ENCODE measurements around the gene FAT1. TPM values are rescaled to one million over a fixed set of nuclear protein-coding genes. Genes with fewer than 3 reads are reported as not detected.

Gene FAT1
- total RNA-seq, 1 experiment from 2014 or later = 172 TPM

DNA sequence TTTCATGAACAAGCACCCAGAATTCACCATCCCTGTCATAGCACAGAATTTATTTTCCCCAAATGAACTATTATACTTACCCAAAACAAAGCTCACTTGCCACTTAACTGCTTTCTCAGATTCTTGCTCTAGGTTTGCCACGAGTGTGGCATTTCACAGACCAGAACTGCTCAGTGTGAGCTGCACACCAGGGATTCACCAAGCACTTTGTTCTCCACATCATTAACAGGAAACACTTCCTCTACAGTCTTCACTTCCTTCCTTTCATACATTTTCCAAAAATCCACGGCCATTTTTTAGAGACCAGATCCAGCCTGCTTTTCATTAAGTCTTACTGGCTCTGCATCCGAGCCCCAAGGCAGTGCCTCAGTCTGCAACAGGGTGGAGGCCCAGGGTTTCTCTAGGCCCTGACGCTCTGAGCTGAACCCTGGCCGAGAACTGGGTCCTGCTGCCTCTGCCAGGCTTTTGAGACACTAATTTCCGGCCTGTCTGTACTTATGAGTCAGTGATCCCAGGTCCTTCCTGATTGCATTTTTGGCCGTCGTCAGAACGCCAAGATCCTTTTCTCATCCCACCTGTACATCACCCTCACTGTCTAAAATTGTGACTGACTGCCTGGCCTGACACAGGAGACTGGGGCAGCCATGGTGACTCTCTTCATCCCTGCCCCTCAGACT, 100.7 kb downstream of the FAT1 start (continued):
- TF ChIP-seq MYBL2 (CRISPR knock-in tag; IDR thresholded peaks at IDR 0.05) (no peak), IRF2 (CRISPR knock-in tag; IDR thresholded peaks at IDR 0.05; ENCODE audit: borderline replicate concordance, low read depth) (no peak), USF2 (CRISPR knock-in tag; IDR thresholded peaks at IDR 0.05) (no peak), ZNF532 (CRISPR knock-in tag; IDR thresholded peaks at IDR 0.05; ENCODE audit: borderline replicate concordance) (no peak), AR (CRISPR knock-in tag; IDR thresholded peaks at IDR 0.05) (no peak), TP53 (CRISPR knock-in tag; IDR thresholded peaks at IDR 0.05) (no peak), ZNF219 (CRISPR knock-in tag; IDR thresholded peaks at IDR 0.05; ENCODE audit: borderline replicate concordance) (no peak), ATF6 (CRISPR knock-in tag; IDR thresholded peaks at IDR 0.05) (no peak)
- TF ChIP-seq, protein P1, sequence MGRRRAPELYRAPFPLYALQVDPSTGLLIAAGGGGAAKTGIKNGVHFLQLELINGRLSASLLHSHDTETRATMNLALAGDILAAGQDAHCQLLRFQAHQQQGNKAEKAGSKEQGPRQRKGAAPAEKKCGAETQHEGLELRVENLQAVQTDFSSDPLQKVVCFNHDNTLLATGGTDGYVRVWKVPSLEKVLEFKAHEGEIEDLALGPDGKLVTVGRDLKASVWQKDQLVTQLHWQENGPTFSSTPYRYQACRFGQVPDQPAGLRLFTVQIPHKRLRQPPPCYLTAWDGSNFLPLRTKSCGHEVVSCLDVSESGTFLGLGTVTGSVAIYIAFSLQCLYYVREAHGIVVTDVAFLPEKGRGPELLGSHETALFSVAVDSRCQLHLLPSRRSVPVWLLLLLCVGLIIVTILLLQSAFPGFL (CRISPR knock-in tag; IDR thresholded peaks at IDR 0.05; ENCODE audit: borderline replicate concordance) = no peak
- TF ChIP-seq, protein P2, sequence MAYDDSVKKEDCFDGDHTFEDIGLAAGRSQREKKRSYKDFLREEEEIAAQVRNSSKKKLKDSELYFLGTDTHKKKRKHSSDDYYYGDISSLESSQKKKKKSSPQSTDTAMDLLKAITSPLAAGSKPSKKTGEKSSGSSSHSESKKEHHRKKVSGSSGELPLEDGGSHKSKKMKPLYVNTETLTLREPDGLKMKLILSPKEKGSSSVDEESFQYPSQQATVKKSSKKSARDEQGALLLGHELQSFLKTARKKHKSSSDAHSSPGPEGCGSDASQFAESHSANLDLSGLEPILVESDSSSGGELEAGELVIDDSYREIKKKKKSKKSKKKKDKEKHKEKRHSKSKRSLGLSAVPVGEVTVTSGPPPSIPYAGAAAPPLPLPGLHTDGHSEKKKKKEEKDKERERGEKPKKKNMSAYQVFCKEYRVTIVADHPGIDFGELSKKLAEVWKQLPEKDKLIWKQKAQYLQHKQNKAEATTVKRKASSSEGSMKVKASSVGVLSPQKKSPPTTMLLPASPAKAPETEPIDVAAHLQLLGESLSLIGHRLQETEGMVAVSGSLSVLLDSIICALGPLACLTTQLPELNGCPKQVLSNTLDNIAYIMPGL (CRISPR knock-in tag; IDR thresholded peaks at IDR 0.05) = no peak

DNA sequence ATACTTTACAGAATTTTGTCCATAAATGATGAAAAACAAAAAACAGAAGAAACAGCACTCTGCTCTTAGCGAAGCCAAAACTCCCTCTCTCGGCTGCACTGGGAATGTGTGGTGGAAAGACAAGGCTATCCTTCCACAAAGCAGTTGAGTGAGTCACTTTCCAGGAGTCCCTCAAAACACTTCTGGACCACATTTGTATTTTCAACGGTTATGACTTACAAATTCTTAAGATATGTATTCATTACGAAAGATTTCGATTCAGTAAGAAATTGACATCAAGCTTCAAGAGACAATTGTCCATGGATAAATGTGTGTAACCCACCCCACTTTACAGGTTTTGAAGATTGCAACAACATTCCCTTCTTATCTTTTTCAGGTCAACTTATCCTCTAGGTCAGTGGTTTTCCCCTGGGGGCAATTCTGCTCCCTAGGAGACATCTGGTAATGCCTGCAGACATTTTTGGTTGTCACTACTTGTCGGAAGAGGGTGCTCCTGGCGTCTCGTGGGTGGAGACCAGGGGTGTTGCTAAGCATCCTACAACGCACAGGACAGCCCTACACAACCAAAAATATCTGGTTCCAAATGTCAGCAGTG, 101.6 kb downstream of the FAT1 start:
- POLR2A ChIA-PET = no interaction called here
- CTCF ChIA-PET = no interaction called here
- Mint-ChIP-seq H3K27me3 (ENCODE audit: low read depth) (no peaks in the 10 kb centered on the region), H3K27ac (no peak overlapping the region), H3K4me3 (no peak overlapping the region), H3K36me3 (peaks cover 69% of the 10 kb centered on the region), H3K4me1 (peaks cover 27% of the 10 kb centered on the region), H3K9me3 (no peaks in the 10 kb centered on the region)
- ATAC-seq = no peak
- DNase-seq (ENCODE audit: low spot score) = no peak
- TF ChIP-seq NR1H2 (CRISPR knock-in tag; IDR thresholded peaks at IDR 0.05) (no peak), SMAD3 (CRISPR knock-in tag; IDR thresholded peaks at IDR 0.05; ENCODE audit: borderline replicate concordance) (no peak), ZSCAN18 (CRISPR knock-in tag; IDR thresholded peaks at IDR 0.05) (no peak), NFYB (CRISPR knock-in tag; conservative IDR thresholded peaks at IDR 0.05; ENCODE audit: low read depth) (no peak)
- TF ChIP-seq, protein P3, sequence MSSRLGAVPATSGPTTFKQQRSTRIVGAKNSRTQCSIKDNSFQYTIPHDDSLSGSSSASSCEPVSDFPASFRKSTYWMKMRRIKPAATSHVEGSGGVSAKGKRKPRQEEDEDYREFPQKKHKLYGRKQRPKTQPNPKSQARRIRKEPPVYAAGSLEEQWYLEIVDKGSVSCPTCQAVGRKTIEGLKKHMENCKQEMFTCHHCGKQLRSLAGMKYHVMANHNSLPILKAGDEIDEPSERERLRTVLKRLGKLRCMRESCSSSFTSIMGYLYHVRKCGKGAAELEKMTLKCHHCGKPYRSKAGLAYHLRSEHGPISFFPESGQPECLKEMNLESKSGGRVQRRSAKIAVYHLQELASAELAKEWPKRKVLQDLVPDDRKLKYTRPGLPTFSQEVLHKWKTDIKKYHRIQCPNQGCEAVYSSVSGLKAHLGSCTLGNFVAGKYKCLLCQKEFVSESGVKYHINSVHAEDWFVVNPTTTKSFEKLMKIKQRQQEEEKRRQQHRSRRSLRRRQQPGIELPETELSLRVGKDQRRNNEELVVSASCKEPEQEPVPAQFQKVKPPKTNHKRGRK (CRISPR knock-in tag; IDR thresholded peaks at IDR 0.05; ENCODE audit: borderline replicate concordance) = no peak
- TF ChIP-seq, protein P4, sequence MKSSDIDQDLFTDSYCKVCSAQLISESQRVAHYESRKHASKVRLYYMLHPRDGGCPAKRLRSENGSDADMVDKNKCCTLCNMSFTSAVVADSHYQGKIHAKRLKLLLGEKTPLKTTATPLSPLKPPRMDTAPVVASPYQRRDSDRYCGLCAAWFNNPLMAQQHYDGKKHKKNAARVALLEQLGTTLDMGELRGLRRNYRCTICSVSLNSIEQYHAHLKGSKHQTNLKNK (CRISPR knock-in tag; IDR thresholded peaks at IDR 0.05) = no peak

Measured in WTC11 (cell line).